Activated CD8-positive, alpha-beta memory T cell treated with anti-CD3 and anti-CD28 coated beads for 36 hours (primary cell): ENCODE results near the gene MRPL37. TPM values are rescaled to one million over a fixed set of nuclear protein-coding genes. Genes with fewer than 3 reads are reported as not detected.
"Not testable (repeated sequence)": the region's sequence is repeated elsewhere in the genome, so short reads cannot be mapped to it uniquely, and the experiment has no call there.

ENCODE experiments used
- CTCF ChIA-PET: fragments of 350-600 bp; sonication (Branson Sonifier 250); formaldehyde crosslinking; loops from one replicate; lab custom pipeline; 2021; ENCODE audit warnings: antibody characterized with exemption; lab: Charles Lee
- POLR2A ChIA-PET: fragments of 350-600 bp; sonication (Branson Sonifier 250); formaldehyde crosslinking; loops from one replicate; lab custom pipeline; 2021; ENCODE audit warnings: antibody characterized with exemption; lab: Charles Lee
- total RNA-seq, 2 experiments: library from RNA; stranded (reverse); gene quantifications; one replicate each; pipeline ENCODE4 v1.2.3, GENCODE V29; 2021

MRPL37 gene
- total RNA-seq, 2 experiments from 2014 or later = 218 to 226 TPM

- CTCF ChIA-PET = interaction anchor here (1.2 to 1.6 kb wide), 2 partner anchors 257 to 259 kb away, joined by 4 to 6 read pairs; no protein-coding TSS in a partner anchor
- POLR2A ChIA-PET = no interaction called here
These were observed 30.8 kb downstream of the MRPL37 start for GRCh38 chr1:54230507-54231339.

GRCh38 chr1:54233196-54233595 lies 33.2 kb downstream of the MRPL37 start:
- POLR2A ChIA-PET, CTCF ChIA-PET: not testable (repeated sequence)

GRCh38 chr1:54234284-54234683 lies 34.3 kb downstream of the MRPL37 start:
- ChIA-PET POLR2A (no interaction called here), CTCF (no interaction called here)

GRCh38 chr1:54237586-54237985 lies 37.6 kb downstream of the MRPL37 start:
- ChIA-PET CTCF (interaction anchor here (0.6 kb wide), 1 partner anchor 254 kb away, joined by 3 read pairs; no protein-coding TSS in a partner anchor), POLR2A (no interaction called here)

GRCh38 chr1:54238353-54239034 lies 38.5 kb downstream of the MRPL37 start:
- CTCF ChIA-PET = interaction anchor here (0.6 kb wide), 1 partner anchor 250 kb away, joined by 3 read pairs; no protein-coding TSS in a partner anchor

GRCh38 chr1:54239035-54239383 lies 39.0 kb downstream of the MRPL37 start:
- CTCF ChIA-PET = interaction anchor here (0.6 kb wide), 1 partner anchor 249 kb away, joined by 3 read pairs; no protein-coding TSS in a partner anchor

More at GRCh38 chr1:54238353-54239034, 38.5 kb downstream of the MRPL37 start:
- POLR2A ChIA-PET = no interaction called here

GRCh38 chr1:54239631-54240031 lies 39.7 kb downstream of the MRPL37 start:
- ChIA-PET POLR2A (interaction anchor here (0.6 kb wide), 1 partner anchor 180 kb away, joined by 4 read pairs; no protein-coding TSS in a partner anchor), CTCF (no interaction called here)

More at GRCh38 chr1:54239035-54239383, 39.0 kb downstream of the MRPL37 start:
- POLR2A ChIA-PET = no interaction called here

GRCh38 chr1:54240741-54241335 lies 40.9 kb downstream of the MRPL37 start:
- CTCF ChIA-PET = no interaction called here
- POLR2A ChIA-PET = no interaction called here

- CTCF ChIA-PET = no interaction called here
These were observed 41.4 kb downstream of the MRPL37 start for GRCh38 chr1:54241364-54241763.

GRCh38 chr1:54243022-54243421 lies 43.1 kb downstream of the MRPL37 start:
- ChIA-PET CTCF (no interaction called here), POLR2A (no interaction called here)

More at GRCh38 chr1:54241364-54241763, 41.4 kb downstream of the MRPL37 start:
- POLR2A ChIA-PET = no interaction called here

GRCh38 chr1:54244655-54245054 lies 44.7 kb downstream of the MRPL37 start:
- CTCF ChIA-PET = no interaction called here
- POLR2A ChIA-PET = no interaction called here

- ChIA-PET POLR2A (no interaction called here), CTCF (no interaction called here)
These were observed 45.5 kb downstream of the MRPL37 start for GRCh38 chr1:54245501-54245900.

- ChIA-PET POLR2A (no interaction called here), CTCF (no interaction called here)
These were observed 46.3 kb downstream of the MRPL37 start for GRCh38 chr1:54246116-54246721.

- POLR2A ChIA-PET = no interaction called here
- CTCF ChIA-PET = no interaction called here
These were observed 48.0 kb downstream of the MRPL37 start for GRCh38 chr1:54247863-54248515.

- ChIA-PET CTCF (no interaction called here), POLR2A (no interaction called here)
These were observed 49.0 kb downstream of the MRPL37 start for GRCh38 chr1:54248966-54249365.

GRCh38 chr1:54249819-54250435 lies 50.0 kb downstream of the MRPL37 start:
- POLR2A ChIA-PET = no interaction called here
- CTCF ChIA-PET = no interaction called here

- ChIA-PET CTCF (no interaction called here), POLR2A (no interaction called here)
These were observed 50.7 kb downstream of the MRPL37 start for GRCh38 chr1:54250670-54251069.

GRCh38 chr1:54252371-54252936 lies 52.5 kb downstream of the MRPL37 start:
- ChIA-PET POLR2A (no interaction called here), CTCF (no interaction called here)
